ENCODE measurements around the gene SDK1.

Gene SDK1

GRCh38 chr7:3806516-3806915 is 505.5 kb downstream of the SDK1 start:
- H4K20me1 ChIP-seq (ENCODE audit: control insufficient read depth, insufficient read depth, low read depth, low read length), result no peaks in the 10 kb centered on the region
- no peak overlapping the region for H3K4me2 ChIP-seq (ENCODE audit: low read length)
- no peaks in the 10 kb centered on the region for H3K9me3 ChIP-seq (ENCODE audit: control insufficient read depth, insufficient read depth, low read length)
- H3K4me1 ChIP-seq (ENCODE audit: control insufficient read depth, low read length), result no peaks in the 10 kb centered on the region
- no peak overlapping the region for H3K4me3 ChIP-seq (ENCODE audit: low read length)
- no peaks in the 10 kb centered on the region for H3K9me2 ChIP-seq (replicated peaks; ENCODE audit: control insufficient read depth, low read length)
- no peaks in the 10 kb centered on the region for H3K79me2 ChIP-seq (ENCODE audit: control insufficient read depth, low read length)
- TF ChIP-seq CTCF (IDR thresholded peaks at IDR 0.05; ENCODE audit: low read depth, low read length, poor library complexity, severe bottlenecking) (no peak), EZH2phosphoT487 (IDR thresholded peaks at IDR 0.05; ENCODE audit: borderline replicate concordance, low read length) (no peak)
- H3K36me3 ChIP-seq (ENCODE audit: control insufficient read depth, low read length), result no peaks in the 10 kb centered on the region
- H3F3A ChIP-seq (ENCODE audit: control insufficient read depth, insufficient read depth), result no peaks in the 10 kb centered on the region
- H3K27me3 ChIP-seq (ENCODE audit: control insufficient read depth, low read length), result no peaks in the 10 kb centered on the region
- H3K27ac ChIP-seq (ENCODE audit: low read depth, low read length), result no peak overlapping the region

GRCh38 chr7:3807824-3808223 is 506.8 kb downstream of the SDK1 start:
- H3K79me2 ChIP-seq (ENCODE audit: control insufficient read depth, low read length), result no peaks in the 10 kb centered on the region
- no peaks in the 10 kb centered on the region for H3F3A ChIP-seq (ENCODE audit: control insufficient read depth, insufficient read depth)
- H4K20me1 ChIP-seq (ENCODE audit: control insufficient read depth, insufficient read depth, low read depth, low read length), result no peaks in the 10 kb centered on the region
- no peak overlapping the region for H3K27ac ChIP-seq (ENCODE audit: low read depth, low read length)
- no peaks in the 10 kb centered on the region for H3K9me2 ChIP-seq (replicated peaks; ENCODE audit: control insufficient read depth, low read length)
- no peaks in the 10 kb centered on the region for H3K27me3 ChIP-seq (ENCODE audit: control insufficient read depth, low read length)
- H3K4me2 ChIP-seq (ENCODE audit: low read length), result no peak overlapping the region
- no peaks in the 10 kb centered on the region for H3K4me1 ChIP-seq (ENCODE audit: control insufficient read depth, low read length)
- no peak overlapping the region for H3K4me3 ChIP-seq (ENCODE audit: low read length)
- no peaks in the 10 kb centered on the region for H3K9me3 ChIP-seq (ENCODE audit: control insufficient read depth, insufficient read depth, low read length)
- no peak for TF ChIP-seq CTCF (IDR thresholded peaks at IDR 0.05; ENCODE audit: low read depth, low read length, poor library complexity, severe bottlenecking)
- no peak for TF ChIP-seq EZH2phosphoT487 (IDR thresholded peaks at IDR 0.05; ENCODE audit: borderline replicate concordance, low read length)
- no peaks in the 10 kb centered on the region for H3K36me3 ChIP-seq (ENCODE audit: control insufficient read depth, low read length)

GRCh38 chr7:3821488-3821887 is 520.4 kb downstream of the SDK1 start:
- Histone ChIP-seq H3K4me1 (ENCODE audit: control insufficient read depth, low read length) (no peaks in the 10 kb centered on the region), H3K9me2 (replicated peaks; ENCODE audit: control insufficient read depth, low read length) (no peaks in the 10 kb centered on the region), H3K79me2 (ENCODE audit: control insufficient read depth, low read length) (no peaks in the 10 kb centered on the region), H4K20me1 (ENCODE audit: control insufficient read depth, insufficient read depth, low read depth, low read length) (no peaks in the 10 kb centered on the region), H3K4me3 (ENCODE audit: low read length) (no peak overlapping the region), H3K27me3 (ENCODE audit: control insufficient read depth, low read length) (no peaks in the 10 kb centered on the region), H3F3A (ENCODE audit: control insufficient read depth, insufficient read depth) (no peaks in the 10 kb centered on the region), H3K4me2 (ENCODE audit: low read length) (no peak overlapping the region), H3K9me3 (ENCODE audit: control insufficient read depth, insufficient read depth, low read length) (no peaks in the 10 kb centered on the region), H3K27ac (ENCODE audit: low read depth, low read length) (no peak overlapping the region), H3K36me3 (ENCODE audit: control insufficient read depth, low read length) (no peaks in the 10 kb centered on the region)
- TF ChIP-seq EZH2phosphoT487 (IDR thresholded peaks at IDR 0.05; ENCODE audit: borderline replicate concordance, low read length) (no peak), CTCF (IDR thresholded peaks at IDR 0.05; ENCODE audit: low read depth, low read length, poor library complexity, severe bottlenecking) (no peak)

GRCh38 chr7:3825491-3825890 is 524.4 kb downstream of the SDK1 start:
- no peak overlapping the region for H3K27ac ChIP-seq (ENCODE audit: low read depth, low read length)
- no peaks in the 10 kb centered on the region for H4K20me1 ChIP-seq (ENCODE audit: control insufficient read depth, insufficient read depth, low read depth, low read length)
- no peaks in the 10 kb centered on the region for H3K4me1 ChIP-seq (ENCODE audit: control insufficient read depth, low read length)
- TF ChIP-seq CTCF (IDR thresholded peaks at IDR 0.05; ENCODE audit: low read depth, low read length, poor library complexity, severe bottlenecking), result no peak
- no peak for TF ChIP-seq EZH2phosphoT487 (IDR thresholded peaks at IDR 0.05; ENCODE audit: borderline replicate concordance, low read length)
- no peaks in the 10 kb centered on the region for H3K36me3 ChIP-seq (ENCODE audit: control insufficient read depth, low read length)
- H3K79me2 ChIP-seq (ENCODE audit: control insufficient read depth, low read length), result no peaks in the 10 kb centered on the region
- H3F3A ChIP-seq (ENCODE audit: control insufficient read depth, insufficient read depth), result no peaks in the 10 kb centered on the region
- no peaks in the 10 kb centered on the region for H3K9me2 ChIP-seq (replicated peaks; ENCODE audit: control insufficient read depth, low read length)
- no peaks in the 10 kb centered on the region for H3K9me3 ChIP-seq (ENCODE audit: control insufficient read depth, insufficient read depth, low read length)
- H3K4me2 ChIP-seq (ENCODE audit: low read length), result no peak overlapping the region
- H3K27me3 ChIP-seq (ENCODE audit: control insufficient read depth, low read length), result no peaks in the 10 kb centered on the region
- H3K4me3 ChIP-seq (ENCODE audit: low read length), result no peak overlapping the region

Measured in DOHH2 (cell line).